ENCODE data around the gene C1orf141.
"Not testable (repeated sequence)": the region's sequence is repeated elsewhere in the genome, so short reads cannot be mapped to it uniquely, and the experiment has no call there.

C1orf141 gene

DNA sequence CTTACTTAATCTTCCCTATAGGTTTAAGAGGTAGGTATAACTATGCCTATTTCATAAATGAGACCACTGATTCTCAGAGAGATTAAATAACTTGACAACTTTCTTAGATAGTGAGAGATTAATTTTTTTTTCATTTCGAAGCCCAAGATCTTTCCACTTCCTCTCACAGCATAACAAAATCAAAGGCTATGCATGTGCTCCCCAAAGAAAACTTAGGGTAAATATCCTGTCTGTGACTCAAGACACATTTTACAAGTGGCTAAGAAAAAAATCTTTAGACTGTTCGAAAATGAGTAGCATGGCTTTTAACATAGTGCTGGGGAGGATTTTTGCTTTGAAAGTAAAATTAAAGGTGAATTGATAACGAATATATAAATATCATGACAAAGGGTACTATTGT lies 8.2 kb upstream of the C1orf141 start:
- peak in 1 of 5 donors; percentile 40 for DNase-seq

DNA sequence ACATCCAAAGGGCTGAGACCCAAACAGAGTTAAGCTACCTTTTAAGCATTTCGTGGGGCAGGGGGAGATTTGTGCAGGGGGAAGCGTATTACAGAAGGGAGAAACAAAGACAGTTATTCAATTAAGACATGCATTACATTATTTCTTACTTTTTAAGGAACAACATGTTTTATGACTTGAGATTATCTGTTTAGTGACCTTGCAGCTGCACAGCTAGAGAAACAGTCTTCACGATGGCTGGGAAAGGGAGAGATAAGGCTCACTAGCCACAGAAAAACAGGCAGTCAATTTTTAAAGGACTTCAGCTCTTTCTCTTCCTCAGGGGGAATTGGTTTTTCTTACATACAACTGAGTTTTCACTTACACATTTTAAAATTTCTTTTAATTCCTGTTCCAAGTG lies 7.1 kb upstream of the C1orf141 start:
- not testable (repeated sequence) for DNase-seq

DNA sequence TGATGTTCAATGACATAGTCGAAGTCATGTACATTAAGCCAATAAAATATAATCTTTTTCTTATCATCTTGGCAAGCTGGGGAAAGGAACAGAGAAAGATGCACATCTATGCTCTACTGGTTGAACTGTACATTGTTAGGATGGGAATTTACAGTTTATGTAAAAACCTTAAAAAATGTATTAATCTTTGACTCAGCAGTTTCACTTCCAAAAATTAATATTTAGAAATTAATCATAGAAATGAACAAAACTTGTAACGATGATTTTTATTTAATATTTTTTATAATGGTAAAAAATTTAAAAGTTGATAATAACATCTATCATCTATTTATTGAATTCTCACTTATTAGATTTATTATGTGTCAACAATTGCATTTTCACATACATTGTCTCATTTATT lies 5.7 kb upstream of the C1orf141 start:
- no peak for DNase-seq

DNA sequence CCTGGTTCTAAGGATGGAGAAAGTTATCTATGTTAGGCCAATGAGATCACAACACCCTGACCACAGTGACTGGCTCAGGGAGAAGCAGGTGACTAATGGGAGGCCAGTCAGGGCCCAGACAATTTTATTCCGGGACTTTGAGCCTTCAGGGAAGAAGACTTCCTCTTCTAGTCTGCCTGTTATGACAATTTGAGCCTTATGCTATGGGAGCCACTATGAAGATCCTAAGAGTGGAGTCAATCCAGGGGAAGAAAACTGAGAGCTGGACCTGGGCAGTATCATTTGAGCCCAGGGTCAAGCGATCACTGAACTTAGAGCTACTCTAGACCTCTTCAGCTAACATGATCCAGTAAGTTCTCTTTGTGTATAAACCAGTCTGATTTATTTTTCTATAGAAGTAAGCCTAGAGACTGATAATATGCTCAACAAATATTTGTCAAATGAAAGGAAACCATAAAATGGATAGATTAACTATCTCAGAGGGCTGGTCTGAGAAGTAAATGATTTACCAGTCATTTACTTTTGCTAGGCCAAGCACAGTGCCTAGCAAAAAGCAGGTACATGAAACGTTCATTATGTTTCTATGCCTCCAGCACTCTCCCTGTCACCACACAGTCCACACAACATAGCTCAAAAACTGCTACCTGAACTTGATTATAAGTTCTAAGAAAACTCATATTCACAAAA lies 4.2 kb upstream of the C1orf141 start:
- no peak for DNase-seq

DNA sequence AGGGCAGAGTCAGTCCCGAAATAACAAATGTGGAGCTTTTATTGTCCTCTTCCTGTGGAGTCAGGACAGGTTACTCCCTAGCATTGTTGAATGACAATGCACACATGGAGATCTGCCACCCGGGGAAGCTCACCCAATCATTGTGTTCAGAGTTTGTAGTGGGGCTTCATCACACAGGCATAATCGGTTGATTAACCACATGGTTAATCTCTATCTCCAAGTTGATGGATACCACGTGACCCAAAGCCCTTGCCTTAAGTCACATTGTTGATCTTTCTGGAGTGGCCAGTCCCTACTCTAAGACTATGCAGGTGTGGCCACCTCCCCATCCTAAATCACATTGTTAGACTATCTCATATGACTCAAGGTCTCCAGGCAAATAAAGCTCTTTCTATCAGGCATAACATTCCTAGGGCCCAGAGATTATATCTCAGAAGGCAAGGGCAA lies 2.6 kb upstream of the C1orf141 start:
- DNase-seq: no peak

DNA sequence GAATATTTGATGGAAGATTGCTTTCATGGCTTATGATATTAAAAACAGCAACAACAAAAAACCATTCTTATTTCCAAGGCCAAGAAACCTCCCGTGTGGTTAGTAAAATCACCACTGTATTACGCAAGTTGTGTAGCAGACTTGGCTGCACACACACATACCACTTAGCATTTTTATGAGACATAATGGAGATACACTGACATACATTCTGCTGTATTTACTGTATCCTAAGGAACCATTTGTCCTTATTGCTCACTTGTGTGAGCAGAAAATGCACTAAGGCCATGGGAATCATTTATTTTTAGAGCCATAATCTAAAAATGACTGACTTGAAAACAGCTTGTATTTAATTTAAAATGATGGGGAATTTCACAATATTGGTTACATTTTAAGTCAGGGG lies 584 bp upstream of the C1orf141 start:
- DNase-seq: no peak

DNA sequence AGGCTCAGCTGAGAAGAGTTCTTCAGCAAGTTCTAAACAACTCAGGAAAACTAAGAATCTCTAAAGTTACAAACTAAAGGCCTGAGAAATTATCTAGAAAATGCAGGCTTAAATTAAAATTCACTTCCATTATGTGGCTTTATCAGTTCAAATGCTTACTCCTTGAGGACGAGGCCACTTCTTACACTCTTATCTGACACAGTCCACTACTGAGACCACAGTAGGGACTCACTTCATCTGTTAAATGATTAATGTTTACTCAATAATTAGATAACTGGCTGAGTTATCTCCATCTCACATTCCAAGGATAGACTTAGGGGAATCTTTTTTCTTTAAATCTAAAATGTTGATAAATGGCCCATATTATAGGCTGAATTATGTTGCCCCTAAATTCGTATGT lies 1.6 kb downstream of the C1orf141 start:
- DNase-seq: no peak

DNA sequence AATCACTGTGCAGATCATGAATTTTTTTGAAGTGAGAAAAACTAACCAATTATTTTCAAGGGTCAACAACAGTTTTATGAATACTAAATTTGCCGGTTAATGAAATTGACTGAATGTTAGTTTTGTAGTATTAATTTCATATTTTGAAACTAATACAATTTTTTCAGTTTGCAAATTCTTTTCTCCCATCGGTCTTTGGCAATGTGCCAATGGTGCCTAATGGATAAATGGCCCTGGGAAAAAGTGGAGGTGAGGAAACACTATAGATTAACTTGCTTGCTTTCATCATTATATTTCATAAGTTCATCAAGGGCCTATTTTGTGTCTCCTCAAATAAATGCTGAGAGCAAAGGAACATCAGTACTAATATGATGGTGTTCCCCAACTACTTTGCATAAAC lies 4.1 kb downstream of the C1orf141 start:
- no peak for DNase-seq

DNA sequence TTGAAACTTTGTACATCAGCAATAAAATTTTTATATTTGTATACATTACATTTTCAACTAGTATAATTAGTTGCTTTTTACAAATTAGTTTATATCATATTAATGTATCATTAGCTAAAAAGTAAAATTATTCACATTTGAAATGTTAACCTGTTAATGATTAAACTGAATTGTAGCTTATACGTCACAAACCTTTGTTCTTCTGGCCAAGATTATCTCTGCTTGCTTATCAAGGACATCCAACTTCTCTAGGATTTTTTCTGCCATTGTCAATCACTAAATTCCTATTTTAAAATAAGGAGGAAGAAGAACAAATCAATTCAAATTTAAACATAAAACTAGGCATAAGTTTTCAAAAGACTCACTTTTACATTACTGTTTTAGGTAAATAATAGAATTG lies 7.8 kb downstream of the C1orf141 start:
- no peak for DNase-seq

DNA sequence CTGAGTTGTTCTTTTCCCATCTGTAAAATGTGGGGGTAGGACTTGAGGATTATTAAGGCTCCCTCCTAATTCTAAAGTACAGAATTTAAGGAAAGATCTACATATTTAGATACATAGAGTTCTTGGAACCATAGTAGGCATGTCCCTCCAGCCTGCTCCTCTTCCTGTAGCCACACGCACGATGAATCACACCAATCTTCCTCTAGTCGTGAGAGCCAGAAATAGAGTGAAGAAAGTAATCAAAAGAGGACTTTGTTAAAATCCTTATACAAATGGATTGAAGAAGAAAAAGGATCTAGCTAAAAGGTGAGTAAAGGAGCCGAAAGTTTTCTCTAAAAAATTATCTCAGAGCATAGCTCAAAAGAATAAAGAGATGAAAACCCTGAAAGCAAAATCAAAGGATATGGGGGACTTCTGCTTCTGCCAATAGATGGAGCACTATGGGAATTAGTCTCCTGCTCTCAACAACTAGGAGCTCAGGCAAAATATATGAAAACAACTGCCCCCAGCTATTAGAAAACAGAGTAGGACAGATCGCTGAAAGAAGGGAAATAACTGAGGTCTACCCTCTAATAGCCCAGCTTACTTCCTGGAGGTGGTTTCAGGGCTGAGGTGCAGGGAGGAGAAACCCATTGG lies 8.5 kb downstream of the C1orf141 start:
- no peak for DNase-seq

DNA sequence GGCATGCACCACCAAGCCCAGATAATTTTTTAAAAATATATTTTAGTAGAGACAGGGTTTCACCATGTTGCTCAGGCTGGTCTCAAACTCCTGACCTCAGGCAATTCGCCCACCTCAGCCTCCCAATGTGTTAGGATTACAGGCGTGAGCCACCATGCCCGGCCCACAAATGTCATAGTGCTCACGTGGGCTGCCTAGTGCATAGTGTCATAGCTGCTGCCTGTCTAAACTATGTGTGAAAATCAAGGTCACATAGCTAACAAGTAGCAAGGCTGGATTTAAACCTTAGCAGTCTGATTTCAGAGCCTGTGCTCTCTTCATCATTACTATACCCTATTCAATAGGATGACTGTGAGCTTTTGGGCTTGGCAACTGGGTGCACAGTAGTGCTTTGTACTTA lies 10.3 kb downstream of the C1orf141 start:
- no peak for DNase-seq

DNA sequence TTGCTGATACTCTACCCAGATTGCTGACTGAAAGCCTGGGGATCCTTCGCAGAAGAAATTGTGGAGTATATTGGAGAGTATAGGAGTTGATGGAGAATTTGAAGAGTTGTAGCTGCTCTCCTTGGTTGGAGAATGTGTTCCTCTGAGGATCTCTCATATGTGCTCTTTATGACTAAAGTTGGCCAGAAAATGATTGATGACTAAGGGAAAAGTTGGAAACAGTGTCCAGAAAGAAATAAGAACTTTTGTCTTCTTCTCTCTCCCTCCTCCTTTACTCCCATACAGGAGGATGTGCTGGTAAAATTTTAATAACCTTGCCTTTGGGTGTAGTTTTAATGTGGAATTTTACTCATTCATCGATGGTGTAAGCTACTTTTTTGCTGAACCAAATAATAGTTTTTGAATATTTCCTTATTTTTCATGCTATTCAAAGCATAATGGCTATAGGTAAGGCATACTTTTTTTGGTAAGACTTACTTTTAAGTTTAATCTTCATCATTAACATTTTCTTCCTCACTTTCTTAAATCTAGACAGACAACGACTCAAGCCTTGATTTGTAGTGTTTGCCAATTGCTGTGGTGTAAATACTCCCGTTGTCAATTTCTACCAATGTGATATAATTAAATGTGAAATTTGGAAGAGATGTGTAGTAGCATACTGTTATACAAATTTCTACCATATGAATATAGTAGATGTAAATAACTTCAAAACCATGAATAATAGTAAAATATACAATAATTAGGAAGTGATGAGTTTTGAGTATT lies 13.7 kb downstream of the C1orf141 start:
- DNase-seq: no peak

DNA sequence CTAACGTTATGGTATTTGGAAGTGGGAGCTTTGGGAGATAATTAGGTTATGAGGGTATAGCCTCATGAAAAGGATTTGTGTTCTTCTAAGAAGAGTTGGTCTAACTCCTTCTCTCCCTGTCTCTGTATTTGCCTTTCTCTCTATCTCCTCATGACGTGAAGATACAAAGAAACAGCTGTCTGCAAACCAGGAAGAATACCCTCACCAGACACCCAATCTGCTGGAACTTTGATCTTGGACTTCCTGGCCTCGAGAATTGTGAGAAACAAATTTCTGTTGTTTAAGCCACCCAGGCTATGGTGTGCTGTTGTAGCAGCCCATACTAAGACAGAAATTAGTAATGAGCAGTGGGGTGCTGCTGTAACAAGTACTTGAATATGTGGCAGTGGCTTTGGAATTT lies 16.1 kb downstream of the C1orf141 start:
- no peak for DNase-seq

DNA sequence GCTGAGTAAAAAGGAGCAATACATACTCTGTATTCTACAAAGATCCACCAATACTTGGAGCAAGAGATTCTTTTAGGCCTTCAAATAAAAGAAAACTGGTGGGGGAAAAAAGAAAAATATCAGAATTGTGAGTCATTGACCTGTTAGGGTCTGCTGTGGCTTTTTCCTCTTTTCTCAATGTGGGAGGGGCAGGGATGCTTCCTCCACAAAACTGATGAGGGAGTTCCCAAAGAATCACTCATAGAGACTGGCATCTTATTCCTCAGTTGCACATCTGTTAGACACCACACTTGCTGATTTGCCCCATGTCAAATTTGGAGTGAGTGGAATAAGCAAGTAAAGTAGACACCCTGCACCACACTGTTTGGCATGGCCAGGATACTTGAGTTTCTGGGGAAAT lies 16.6 kb downstream of the C1orf141 start:
- DNase-seq: no peak

DNA sequence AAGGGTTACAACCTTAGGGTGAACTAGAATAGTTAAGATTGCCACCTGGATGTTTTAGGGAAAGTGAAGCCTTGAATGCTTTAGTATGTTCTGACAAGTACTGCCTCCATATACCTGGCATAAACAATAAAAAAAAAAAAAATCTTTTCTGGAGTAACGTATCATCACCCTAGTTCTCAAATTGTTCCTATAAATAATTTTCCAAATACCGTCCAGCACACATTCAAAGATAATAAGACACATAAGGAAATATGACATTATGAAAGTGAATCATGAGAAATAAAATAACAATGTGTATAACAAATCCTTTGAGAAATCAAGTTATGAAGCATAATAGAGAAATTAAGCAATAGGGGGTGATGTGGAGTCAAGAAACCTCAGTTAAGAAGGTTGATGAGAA lies 20.6 kb downstream of the C1orf141 start:
- no peak for DNase-seq

DNA sequence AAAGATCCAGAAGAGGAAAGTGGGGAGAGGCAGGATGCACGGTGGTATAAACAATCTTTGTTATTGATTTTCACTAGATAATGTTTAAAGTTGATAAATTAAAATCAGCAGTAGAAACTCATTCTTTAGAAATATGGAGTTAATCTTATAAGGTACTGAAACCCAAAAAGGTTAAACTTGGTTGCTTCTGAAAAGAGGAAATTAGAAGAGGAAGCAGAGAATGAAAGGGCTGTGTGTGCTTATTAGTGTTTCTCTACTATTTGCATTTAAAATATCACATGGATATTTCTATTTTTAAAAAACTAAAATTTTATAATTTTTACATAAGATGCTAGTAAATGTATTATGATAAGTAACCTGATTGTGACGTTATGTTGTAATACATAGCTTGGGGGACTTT lies 24.4 kb downstream of the C1orf141 start:
- no peak for DNase-seq

DNA sequence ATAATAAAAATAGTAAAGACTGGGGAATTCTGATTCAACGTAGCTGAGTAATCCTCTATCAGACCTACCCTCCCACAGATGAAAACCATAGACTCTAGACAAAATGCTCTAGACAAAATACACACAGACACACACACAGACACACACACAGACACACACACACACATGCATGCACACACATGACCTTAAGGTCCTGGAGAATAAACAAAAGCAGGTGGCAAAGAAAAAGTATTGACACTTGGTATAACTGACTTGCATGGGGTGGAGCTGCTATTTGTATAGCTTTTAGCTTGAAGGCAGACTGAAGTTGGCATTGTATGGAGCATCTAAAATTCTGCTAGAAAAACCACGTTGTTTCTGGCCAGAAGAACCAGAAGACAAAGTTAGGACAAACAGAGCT lies 29.3 kb downstream of the C1orf141 start:
- DNase-seq: no peak

DNA sequence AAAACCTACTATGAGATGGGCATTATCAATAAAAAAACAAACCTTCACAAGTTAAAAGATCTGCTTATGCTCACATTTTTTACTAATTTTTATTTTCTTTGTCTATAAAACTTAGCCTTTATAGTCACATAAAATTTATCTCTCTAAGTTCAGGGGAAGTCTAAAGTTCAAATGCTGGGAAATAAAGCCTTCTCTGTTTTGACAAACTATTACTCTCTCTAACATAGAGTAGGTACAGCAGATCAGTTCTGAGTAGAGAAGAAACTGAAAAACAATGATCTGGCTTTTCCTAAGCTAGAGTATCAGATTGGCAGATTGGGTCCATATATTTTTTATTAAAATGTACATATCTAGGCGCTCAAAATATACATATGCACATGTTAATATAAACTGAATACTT lies 31.2 kb downstream of the C1orf141 start:
- no peak for DNase-seq

DNA sequence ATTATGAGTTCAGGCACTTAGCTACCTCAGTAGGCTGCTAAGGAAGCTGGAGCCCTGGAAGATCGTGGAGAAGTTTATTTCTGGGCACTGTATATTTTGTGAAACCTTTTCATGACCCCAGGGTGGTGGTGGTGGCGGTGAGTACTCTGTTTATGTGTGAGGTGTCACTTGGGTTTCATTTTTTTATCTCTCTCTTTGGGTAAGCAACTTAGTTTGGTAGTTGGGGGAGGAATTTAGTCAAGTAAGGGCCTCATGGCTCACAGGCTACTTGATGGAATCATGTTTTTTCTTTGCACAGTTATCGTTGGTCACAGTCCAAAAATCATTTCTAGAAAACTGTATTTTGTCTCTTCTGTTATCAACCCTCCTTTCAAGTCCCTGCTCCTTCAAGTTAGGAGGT lies 33.9 kb downstream of the C1orf141 start:
- DNase-seq: no peak

DNA sequence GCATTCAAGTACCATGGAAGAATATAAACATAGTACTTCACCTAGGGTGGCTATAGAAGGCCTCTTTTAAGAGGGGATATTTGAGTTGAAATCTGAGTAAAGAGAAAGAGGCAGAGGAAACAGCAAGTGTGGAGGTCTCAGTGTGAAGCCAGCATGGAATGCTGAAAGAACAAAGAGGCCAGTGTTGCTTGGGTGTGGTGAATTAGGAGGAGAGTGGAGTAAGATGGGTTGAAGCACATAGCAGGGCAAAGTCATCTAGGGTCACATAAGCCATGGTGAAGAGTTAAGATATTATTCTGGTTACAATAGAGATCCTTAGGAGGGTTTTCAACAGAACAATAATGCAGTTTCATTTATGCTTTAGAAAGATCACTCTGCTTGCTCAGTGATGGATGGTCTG lies 37.5 kb downstream of the C1orf141 start:
- DNase-seq: no peak

DNA sequence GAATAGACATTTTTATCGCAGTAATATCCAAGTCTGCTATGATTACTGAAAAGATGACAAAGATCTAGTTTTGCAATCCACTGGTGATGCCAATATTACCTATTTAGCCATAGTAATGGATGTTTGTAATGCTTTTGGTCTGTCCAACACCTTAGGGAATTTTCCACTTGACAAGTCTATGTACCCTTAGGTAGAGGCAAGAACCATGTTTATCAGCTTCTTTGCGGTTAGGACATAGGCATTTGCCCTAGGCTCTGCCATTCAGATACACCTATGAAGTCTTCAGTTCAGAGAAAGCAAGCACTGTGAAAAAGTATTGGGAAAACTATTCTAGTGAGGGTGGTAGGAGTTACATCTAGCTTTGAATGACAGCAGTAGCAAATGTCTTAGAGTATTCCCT lies 40.6 kb downstream of the C1orf141 start:
- no peak for DNase-seq

DNA sequence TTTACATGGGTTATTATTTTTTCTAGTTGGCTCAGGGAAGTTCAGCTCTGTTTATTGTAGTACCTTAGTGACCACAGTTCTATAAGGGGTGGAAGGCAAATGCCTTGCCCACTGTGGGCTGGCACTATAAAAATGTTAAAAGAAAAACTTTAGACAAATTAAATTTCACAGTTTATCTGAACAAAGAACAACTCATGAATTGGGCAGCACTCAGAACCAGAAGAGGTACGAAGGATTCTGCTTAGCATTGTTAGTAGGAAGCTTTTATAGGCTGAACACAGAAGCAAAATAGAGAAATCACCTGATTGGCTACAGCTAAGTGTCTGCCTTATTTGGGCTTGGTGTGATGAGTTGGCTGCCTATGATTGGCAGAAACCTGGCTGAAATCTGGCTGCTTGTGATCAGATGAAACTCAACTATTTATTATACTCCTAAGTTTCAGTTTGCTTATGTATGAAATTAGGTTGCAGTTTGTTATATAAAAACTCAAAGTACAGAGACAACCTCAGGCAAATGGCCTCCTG lies 45.0 kb downstream of the C1orf141 start:
- no peak for DNase-seq

DNA sequence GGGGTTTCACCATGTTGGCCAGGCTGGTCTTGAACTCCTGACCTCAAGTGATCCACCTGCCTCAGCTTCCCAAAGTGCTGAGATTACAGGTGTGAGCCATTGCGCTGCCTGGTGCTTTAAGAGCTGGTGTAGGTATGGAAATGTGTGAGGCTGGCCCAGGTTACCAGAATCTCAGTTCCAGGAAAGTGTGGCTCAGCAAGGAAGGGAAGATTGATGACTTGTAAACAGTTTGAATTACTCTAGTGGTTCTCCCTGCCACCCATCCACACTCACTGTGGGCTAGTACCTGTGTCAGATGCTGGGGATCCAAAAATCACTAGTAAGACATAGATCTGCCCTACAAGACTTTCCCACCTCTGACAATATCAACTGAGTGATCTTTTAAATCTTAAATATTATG lies 46.3 kb downstream of the C1orf141 start:
- DNase-seq: no peak

DNA sequence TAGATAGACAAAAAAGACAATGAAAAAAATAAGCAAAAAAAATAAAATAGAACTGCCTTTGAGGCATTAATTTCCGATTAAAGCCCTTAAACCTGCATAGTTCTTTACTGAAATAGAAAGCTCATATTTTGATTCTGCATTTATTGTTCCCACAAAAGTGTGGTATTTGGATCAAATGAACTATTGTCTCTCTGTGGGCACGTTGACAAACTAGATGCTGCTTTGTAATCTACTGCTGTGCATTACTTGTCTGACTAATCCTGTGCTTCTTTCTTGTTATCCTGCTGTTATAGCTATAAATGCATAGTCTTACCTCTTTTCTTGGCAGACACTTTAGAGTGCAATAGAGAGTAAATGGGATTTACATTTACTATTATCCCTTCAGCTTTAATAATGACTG lies 49.4 kb downstream of the C1orf141 start:
- DNase-seq: no peak
